ENCODE measurements around the gene CDC73.
"Not testable (repeated sequence)": the region's sequence is repeated elsewhere in the genome, so short reads cannot be mapped to it uniquely, and the experiment has no call there.

CDC73 gene

DNA sequence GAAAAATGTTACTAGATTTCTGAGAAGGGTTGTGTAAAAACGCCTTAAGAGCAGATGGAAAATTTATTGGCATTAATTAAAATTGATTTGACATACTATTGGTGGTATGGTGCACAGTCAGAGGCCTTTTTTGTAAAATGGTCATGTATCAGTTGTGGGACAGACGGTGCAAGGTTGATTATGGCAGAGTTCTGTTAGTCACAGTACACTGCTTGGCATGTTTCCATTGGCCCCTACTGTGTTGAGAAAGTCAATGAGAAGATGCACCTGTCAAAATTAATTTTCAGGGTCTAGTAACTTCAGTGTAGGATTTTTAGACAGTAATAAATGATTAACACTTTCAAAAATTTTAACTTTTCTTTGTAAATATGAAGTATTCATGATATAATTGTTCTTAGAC, 60.2 kb downstream of the CDC73 start:
- DNase-seq: no peak

DNA sequence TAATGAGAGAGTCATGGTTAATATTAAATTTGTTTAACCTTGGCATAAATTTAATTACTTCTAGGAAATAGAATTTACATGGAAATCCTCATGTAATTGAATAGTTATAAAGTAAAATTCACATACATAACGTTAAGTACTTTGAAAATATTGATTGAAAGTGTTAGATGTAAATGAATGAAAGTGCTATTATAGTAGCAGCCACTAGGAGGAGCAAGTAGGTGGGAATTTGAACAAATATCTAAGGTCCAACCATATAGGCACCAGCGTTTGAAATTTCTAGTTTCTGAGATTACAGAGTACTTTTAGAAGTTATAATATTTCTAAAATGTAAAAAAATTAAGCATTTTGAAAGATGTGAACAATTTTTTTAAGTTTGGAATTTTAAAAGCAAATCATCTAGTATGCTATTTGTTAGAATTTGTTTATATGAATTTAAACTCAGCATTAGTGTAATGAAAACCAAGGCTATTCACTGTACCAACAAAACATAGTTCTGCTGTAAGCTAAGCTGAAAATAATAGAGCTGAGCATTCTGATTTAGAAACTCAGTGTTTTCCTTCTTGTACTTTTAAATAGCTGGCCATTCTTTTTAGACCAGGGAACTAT, 61.3 kb downstream of the CDC73 start:
- peak in 1 of 2 donors; percentile 68 for DNase-seq

DNA sequence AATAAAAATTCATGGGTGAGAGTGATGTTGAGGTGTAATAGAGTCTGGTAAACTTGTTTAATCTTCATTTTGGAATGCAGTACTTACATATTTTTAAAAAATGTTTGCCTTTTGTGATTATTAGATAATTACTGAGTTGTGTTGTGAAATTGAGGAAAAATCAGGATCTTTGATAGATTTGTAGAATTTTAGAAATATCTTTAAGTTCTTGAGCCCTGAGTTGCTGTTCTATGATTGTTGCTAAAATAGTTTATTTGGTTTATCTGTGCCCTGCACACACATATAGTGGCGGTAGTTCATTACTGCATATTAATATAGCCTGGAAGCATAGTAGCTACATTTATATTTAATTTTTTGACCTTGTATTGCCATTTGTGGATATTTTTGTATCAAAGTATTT, 62.9 kb downstream of the CDC73 start:
- DNase-seq: no peak

DNA sequence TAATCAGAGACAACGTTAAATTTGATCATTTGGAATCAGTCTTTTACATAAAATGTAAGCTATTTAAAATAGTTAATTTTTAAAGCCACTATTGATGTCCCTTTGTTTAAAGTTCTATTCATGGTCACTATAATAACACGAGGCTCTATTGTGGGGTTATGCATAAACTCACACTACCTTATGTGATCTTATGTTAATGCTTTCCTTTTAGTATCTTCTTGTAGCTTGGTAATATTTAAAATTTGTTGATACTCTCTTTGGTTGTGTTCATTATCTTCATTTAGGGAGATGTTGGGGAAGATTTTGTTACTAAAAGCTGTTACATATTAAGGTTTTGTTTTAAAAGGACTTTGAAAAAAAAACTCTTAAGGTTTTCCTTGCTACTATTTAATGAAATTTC, 63.4 kb downstream of the CDC73 start:
- no peak for DNase-seq

DNA sequence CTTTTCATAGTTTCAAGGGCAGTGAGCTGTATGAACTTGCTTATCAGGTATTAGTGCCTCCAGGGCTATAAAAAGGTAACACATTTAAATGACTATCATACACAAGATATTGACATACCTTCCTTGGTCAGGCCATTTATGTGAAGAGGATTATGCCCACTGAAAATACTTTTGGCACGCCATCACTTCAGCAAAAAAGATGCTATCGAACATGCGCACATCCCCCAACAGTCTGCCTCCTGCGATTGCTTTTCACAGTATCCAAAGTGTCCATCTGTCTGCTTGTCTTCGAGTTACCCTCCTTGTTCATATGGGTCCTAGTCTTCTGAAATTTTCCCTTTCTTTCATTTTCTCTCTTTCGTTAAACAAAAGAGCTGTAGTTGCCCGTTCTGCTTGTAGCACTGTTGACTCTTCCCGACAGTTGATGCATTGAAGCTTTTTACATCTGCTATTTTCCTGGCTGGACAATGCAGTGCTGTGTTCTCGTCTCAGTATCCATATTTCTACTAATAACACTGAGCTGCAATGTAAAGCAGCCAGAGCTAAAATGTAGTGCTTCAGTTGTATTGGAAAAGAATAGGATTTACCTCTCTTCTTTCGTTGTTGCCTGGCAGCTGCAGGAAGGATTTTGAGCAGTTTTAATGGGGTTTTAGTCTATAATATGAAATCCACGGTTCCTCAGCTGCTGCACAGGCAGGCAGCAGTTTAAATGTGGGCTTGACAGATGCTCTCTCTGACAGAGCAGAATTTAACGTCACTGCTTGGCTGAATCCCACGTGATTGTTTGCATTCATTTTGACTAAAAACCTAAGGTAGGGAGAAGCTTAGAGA, 64.3 kb downstream of the CDC73 start, which contains the start of gene B3GALT2:
B3GALT2 (minus strand) TSS at position 713 of the 831 bp plus-strand sequence. CDS start 5,051 bp downstream, outside the sequence.
- peak; percentile 44 to 78 for DNase-seq

DNA sequence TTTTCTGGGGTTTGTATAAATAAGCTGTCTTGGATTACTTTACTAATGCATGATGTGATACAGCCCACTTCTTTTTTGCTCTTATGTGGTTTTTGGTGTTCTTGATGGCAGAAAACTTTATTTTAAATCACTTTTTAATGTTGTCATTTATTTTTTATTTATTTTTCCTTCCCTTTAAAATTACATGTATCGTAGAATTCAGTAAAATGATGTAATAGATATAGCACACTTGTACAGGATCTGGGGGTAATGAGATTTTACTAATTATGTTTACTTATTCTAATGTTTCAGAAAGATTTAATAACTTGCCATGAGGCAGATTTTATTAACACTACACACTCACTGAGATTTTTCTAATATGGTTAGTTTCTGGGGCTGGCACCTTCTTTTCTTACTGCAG, 65.3 kb downstream of the CDC73 start:
- no peak for DNase-seq

DNA sequence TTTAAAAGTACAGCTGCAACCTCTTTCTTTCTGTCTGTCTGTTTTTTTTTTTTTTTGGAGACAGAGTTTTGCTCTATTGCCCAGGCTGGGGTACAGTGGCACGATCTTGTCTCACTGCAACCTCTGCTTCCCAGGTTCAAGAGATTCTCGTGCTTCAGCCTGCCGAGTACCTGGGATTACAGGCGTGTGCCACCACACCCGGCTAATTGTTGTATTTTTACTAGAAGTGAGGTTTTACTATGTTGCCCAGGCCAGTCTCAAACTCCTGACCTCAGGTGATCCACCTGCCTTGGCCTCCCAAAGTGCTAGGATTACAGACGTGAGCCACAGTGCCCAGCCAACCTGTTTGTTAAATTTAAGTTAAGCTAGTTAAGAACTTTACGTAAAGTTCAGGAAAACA, 67.1 kb downstream of the CDC73 start:
- not testable (repeated sequence) for DNase-seq

DNA sequence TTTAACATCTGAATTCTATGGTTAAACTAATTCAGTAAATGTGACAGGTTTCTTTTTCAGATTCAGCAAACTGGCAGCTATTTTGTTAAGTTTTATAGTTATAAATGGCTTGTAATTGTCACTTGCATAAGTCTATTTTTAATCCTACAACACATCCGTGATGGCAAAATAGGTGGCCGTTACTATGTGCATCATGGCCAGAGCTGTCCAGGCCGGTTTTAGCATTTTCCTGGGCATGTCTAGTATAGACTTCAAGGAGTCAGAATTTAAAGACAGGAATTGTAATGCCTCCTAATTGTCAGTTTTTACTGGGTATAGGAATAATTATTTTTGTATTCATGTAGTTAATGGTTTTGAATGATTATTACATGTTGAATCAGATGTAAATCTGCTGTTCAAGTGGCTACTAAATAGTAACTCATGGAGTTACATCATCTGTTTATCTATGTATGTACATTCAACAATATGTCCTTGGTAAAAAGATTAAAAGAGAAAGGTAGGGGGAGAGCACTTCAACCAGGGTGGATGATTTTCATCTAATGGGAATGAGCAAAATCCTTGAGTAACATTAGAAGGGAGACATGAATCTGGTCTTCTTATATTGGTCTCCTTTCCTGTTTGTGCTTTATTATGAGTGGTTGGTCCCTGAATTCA, 67.7 kb downstream of the CDC73 start:
- no peak for DNase-seq

DNA sequence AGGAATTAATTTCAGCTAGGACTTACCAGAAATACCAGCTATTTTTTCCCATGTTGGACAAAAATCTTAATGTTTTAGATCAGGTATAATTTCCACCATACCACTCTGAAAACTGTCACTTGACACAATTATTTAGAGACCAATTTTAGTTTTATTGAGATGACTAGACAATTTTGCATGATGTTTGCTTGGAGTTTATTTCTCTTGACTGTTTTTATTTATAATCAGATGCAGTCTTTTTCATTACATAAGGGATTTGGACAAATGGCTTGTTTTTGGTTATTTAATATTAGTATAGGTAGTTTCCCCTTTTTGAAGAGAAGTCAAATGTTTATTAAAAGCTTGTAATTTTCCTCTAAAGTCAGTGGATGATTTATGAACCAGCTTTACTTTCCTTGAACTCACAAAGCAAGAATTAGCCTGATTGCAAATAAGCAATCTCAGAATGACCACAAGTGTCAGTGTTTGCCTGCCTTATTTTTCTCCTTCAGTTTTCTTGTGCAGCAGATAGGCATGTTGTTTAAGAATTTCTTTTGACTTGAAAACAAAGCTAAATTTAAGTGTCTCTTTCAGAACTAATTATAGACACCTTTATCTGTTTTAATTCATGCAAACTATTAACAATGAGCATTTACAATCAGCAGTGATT, 68.4 kb downstream of the CDC73 start:
- peak in 1 of 2 donors; percentile 47 for DNase-seq

DNA sequence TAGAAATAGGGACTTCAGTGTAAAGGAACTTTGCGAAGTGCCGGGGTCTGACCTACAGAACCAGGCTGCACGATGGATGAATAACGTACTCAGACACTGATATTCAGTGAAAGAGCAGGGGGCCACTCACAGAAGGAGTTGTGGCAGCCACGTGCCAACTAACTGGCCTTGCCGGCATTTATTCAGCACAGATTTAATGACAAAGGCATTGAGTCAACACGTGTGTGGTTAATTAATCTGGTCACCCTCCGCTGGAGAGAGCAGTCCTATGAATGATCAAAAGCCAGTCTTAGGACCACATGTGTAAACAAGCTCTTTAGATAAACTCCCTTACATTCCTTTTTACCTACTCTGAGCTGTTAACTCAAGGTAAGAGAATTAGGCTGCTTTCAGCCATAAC, 70.8 kb downstream of the CDC73 start:
- no peak for DNase-seq

DNA sequence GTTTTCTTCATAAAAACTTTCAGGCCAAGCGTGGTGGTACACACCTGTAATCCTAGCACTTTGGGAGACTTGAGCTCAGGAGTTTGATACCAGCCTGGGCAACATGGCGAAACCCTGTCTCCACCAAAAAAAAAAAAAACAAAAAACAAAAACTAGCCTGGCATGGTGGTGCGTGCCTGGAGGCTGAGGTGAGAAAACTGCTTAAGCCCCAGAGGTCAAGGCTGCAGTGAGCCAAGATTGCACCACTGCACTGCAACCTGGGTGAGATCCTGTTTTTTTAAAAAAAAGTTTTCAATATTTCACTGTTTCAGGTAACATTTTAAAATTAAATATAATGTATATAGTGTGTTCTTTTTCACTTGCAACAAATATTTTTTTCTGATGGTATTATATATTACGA, 78.1 kb downstream of the CDC73 start:
- DNase-seq: no peak

DNA sequence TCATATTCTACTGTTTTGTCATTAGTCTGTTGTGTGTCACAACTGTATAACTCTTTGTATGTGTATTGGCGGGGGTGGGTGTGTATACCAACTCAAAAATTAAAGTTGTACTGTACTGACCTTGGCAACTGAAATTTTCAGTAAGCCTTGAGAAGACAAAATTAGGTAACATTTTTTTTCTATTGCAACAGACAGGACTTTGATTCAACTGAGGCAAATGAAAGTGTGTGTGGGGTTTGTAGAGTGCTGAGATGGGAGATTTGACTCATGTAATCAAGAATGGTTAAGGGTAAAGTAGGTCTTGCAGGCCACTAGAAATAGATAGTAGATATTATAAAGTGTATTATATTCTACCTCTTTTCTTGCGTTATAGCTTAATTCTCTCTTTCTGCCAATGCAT, 79.2 kb downstream of the CDC73 start:
- no peak for DNase-seq

DNA sequence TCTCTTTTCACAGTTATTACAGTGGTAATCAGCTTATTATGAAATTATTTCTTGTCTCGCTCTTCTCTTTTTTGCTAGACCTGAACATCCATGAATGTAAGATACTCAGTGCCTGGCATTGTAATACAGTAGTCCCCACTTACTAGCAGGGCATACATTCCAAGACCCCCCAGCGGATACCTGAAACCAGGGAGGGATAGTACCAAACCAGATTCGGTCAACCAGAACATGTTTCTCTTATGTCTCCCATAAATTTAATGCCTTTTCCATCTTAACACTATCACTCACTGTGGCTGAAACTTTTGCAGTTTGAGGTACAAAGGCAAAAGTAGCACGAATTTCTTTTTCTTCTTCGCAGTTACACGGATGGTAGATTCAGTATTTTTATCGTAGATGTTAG, 89.2 kb downstream of the CDC73 start:
- DNase-seq: no peak

DNA sequence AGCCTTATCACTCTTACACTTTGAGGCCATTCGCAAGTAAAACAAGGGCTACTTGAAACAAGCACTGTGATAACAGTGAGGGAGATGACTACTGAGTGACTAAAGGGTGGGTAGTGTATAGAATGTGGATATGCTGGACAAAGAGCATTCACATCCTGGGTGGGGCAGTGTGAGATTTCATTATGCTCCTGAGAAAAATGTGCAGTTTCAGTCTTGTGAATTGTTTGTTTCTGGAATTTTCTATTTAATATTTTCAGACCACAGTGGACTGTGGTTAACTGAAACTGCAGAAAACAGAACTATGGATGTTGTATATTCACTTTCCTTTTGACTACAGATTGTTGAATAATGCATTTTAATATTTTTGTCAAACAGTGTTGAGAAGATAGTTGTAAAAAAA, 89.7 kb downstream of the CDC73 start:
- no peak for DNase-seq

DNA sequence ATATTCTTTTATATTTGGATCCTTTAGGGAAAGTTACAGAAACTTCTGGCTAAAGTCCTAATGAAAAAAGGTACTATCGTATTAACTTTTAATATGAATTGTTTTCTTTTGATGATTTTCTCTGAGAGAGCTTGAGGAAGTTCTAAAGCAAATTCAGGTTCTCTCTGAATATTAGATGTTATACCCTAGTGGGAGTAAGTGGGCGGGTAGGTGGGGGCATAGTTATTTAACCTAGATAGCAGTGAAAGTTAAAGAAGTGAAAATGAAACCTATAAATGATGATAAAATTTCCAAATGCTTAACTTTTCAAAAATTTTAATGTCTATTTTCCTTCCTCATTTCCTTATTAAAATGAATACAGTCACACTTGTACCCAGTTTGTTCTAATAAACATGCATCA, 90.8 kb downstream of the CDC73 start:
- DNase-seq: no peak

DNA sequence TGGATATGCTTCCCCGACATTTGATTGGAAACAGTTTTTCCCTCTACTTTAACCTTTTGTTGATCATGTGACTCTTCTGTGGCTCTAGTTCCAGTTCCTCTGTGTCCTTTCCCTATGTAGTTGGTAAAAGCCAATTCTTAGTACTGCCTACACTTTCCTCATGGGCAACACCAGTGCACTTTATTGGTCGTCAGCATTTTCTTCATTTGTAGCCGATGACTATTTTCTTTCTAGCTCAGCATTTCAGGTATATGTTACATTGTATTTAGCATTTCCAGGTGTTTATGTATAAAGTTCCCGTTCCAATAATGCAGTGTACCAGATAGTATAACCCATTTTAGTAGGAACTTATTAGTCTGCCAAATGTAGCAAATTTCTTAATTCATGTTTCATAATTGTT, 92.2 kb downstream of the CDC73 start:
- no peak for DNase-seq

DNA sequence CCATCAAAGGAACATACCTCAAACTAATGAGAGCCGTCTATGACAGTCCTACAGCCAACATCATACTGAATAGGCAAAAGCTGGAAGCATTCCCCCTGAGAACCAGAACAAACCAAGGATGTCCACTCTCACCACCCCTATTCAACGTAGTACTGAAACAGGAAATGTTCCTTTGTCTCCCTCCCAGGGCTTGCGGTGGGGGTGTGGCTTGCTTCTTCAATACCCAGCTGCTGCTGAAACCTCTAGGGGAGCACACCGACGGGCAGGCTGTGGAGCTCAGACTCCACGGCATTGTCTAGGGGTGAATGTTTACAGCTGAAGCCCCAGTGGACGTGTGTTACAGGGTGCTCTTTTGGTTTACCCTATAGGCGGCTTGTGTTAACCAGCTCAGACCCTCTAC, 95.1 kb downstream of the CDC73 start:
- DNase-seq: no peak

DNA sequence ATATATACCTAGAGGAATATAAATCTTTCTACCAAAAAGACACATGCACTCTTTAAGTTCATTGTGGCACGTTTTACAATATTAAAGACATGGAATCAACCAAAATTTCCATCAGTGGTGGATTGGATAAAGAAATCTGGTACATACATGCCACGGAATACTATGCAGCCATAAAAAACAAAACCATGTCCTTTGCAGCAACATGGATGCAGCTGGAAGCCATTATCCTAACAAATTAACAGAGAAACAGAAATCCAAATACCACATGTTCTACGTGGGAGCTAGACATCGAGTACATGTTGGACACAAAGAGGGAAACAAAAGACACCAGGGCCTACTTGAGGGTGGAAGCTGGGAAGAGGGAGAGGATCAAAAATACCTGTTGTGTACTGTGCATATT, 97.6 kb downstream of the CDC73 start:
- no peak for DNase-seq

DNA sequence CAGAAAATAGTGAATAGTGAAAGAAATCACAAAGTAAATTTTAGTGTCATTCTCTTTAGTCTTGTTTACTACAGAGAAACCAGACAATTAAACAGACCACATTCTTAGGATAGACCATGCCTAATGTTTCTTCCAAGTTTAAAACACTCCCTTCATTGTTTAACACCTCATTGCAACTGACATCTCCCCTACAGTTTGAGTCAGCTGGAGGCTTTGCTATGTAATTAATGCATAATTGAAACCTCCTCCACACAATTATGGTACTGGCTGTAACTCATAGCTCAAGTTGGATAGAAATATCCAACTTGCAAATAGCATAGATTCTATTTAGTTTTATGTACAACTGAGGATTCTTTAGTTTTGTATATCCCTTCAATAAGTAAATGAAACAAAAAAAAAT, 99.8 kb downstream of the CDC73 start:
- no peak for DNase-seq

DNA sequence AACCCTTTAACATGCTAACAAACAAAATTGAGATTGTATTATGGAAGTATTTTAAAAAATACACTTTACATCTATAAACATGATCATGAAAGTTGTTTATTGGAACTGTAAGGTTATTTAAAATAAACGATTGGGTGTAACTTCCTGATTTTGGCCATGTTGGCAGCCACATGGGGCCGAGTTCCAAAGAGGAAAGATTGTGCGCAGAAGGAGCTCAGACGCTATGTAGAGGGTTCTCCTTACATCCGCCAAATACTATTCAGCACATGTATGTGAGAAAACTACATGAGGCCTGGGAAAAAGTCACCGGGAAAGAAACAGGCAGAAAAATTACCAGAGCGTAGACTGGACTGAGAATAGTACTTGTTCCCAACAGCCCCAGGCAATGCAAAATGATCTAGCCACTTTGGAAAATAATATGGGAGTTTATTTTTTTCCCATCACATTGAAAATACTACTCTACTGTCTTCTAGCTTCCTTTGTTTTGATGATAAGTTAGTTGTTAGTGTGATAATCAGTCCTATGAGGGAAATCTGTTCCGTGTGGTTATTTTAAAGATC, 100.3 kb downstream of the CDC73 start:
- no peak for DNase-seq

DNA sequence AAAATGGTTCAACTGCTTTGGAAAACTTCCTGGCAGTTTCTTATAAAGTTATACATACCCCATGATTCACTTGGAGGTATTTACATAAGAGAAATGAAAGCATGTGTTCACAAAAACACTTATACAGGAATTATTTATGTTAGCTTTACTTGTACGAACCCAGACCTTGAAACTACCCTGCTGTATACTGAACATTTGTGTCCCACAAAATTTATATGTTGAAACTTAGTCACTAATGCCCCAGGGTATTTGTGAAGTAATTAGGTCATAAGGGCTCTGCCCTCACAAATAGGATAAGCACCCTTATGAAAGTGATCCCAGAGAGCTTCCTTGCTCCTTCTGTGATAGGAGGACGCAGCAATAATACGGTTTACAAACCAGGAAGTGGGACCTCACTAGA, 107.3 kb downstream of the CDC73 start:
- DNase-seq: no peak

DNA sequence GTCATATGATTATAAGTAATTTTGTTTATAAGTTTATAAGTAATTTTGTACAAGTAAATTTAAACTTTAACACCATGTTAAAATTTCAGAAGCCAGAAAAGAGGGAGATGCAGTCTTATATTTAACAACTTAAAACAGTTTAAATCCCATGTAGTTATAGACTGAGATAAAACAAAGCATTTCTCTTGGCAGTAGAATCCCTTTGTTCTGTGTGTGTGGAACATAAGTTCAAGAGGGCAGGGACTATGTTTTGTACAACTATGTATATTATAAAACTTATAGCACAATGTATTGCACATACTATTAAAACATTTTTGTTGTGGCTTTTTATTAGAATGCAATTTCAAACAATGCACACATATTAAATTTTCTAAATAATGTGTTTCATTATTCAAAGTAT, 109.3 kb downstream of the CDC73 start:
- DNase-seq: not testable (repeated sequence)

DNA sequence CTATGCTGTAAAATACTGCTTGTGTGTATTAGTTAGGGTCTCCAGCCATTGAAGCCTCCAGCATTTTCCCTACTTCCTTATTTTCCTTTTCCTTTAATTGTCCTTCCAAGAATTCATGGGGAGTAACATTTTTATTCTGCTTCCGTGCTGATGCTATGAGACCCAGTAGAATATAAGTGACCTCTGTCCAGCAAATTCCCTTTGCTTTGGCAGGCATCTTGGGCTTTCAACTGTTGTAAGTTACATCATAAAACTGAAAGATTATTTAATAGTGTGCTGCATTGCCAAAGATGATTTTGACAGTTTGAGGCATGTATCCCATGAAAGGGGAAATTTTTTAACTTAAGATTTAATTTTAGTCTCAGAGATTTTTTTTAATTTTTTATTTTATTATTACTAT, 112.7 kb downstream of the CDC73 start:
- DNase-seq: no peak

All from hippocampal formation (tissue), 2 donors.